ENCODE results near the gene PTPRT. TPM values are rescaled to one million over a fixed set of nuclear protein-coding genes. Genes with fewer than 3 reads are reported as not detected.

PTPRT gene
- total and polyA plus RNA-seq, 2 donors (not counting 1 experiment from before 2014, with no cell fraction given), result not detected

DNA sequence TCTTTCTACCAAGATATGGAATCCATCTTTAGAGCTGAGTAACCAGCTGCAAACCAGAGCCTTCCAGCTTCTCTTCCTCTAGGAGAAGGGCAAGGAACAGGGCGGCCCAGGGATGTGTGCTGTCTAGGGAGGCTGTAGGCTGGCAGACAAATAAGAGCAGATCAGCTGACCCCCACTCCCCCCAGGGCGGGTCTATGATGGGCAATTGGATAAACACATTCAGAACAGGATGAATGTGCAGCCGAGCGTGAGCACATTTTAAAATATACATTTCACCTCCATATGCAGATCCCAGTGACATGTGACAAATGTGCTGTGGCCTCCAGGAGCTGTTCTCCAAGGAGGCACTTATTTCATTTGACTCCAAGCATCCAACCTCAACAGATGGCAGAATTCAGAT, 580.1 kb downstream of the PTPRT start:
- TF ChIP-seq EZH2 (IDR thresholded peaks at IDR 0.05; ENCODE audit: low read length, missing control alignments), result no peak
- TF ChIP-seq, protein P1, sequence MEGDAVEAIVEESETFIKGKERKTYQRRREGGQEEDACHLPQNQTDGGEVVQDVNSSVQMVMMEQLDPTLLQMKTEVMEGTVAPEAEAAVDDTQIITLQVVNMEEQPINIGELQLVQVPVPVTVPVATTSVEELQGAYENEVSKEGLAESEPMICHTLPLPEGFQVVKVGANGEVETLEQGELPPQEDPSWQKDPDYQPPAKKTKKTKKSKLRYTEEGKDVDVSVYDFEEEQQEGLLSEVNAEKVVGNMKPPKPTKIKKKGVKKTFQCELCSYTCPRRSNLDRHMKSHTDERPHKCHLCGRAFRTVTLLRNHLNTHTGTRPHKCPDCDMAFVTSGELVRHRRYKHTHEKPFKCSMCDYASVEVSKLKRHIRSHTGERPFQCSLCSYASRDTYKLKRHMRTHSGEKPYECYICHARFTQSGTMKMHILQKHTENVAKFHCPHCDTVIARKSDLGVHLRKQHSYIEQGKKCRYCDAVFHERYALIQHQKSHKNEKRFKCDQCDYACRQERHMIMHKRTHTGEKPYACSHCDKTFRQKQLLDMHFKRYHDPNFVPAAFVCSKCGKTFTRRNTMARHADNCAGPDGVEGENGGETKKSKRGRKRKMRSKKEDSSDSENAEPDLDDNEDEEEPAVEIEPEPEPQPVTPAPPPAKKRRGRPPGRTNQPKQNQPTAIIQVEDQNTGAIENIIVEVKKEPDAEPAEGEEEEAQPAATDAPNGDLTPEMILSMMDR (conservative IDR thresholded peaks at IDR 0.05 in 1 of 2, IDR thresholded peaks at IDR 0.05 in 1 of 2; ENCODE audit: low read depth in 1 of 2, low read length in 2 of 2), result no peak
- DNase-seq (ENCODE audit: low read depth in 2 of 2), result no peak

DNA sequence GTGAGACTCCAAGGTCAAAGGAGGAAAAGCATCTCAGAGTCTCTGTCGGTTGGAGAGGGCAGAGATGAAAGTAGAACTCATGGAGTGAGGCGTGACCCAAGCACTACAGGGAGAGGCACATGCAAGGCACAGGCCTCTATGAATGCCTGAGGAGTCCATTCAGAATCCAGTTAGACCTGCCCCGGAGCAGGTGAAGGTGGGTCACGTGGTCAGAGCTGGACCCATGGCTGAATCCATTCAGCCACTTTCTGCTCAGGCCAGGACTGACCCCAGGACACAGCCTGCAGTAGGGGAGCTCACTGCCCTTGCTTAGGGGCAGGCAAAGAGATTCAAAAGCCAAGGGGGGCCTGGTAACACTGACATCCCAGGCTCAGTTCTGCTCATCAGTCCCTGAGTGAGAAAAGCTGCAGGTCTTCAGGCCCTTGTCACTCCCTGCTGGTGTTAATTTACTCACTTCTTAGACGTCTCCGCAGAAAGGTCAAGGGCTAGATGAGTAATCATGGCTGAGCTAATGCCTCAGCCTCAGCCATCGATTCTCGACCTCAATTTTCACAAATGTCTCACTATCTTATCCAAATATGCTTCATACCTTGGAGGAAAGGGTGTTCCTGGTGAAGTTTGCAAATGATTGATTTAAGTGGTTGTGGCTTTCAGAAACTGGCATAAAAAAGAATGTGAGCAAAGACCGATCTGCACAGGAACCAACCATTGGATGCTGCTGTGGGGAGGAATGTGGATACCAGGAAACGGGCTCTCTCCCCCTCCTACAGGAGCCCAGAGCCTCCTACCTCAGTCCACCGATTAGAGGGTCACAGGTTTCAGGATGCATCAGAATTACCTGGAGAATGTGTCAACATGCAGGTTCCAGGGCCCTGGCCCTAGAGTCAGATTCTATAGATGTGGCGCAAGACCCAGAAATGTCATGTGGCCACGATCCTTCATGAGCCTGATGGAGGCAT, 584.4 kb downstream of the PTPRT start:
- no peak overlapping the region for H3K27ac ChIP-seq (ENCODE audit: insufficient read depth, low read length)
- H4K20me1 ChIP-seq (ENCODE audit: control insufficient read depth, extremely low read depth, insufficient read depth, low read length), result no peaks in the 10 kb centered on the region
- TF ChIP-seq, protein P1 (conservative IDR thresholded peaks at IDR 0.05 in 1 of 2, IDR thresholded peaks at IDR 0.05 in 1 of 2; ENCODE audit: low read depth in 1 of 2, low read length in 2 of 2), result no peak
- no peak for TF ChIP-seq EZH2 (IDR thresholded peaks at IDR 0.05; ENCODE audit: low read length, missing control alignments)
- DNase-seq (ENCODE audit: low read depth in 2 of 2), result no peak
- no peaks in the 10 kb centered on the region for H3K79me2 ChIP-seq (ENCODE audit: control insufficient read depth, insufficient read depth, low read length)
- H3K4me1 ChIP-seq (ENCODE audit: control insufficient read depth, extremely low read depth, insufficient read depth, low read length), result no peaks in the 10 kb centered on the region
- H3K27me3 ChIP-seq (ENCODE audit: control insufficient read depth, insufficient read depth, low read length), result no peaks in the 10 kb centered on the region
- H3K9me3 ChIP-seq (ENCODE audit: control insufficient read depth, insufficient read depth, low read depth, low read length), result no peaks in the 10 kb centered on the region
- H3K4me3 ChIP-seq (replicated peaks in 1 of 4; ENCODE audit: control extremely low read depth in 1 of 4, insufficient read depth in 1 of 4, low read depth in 3 of 4, low read length in 4 of 4), result no peak overlapping the region
- H2AFZ ChIP-seq (ENCODE audit: low read length), result no peak overlapping the region
- H3K9ac ChIP-seq (ENCODE audit: insufficient read depth, low read length), result no peak overlapping the region
- no peaks in the 10 kb centered on the region for H3K36me3 ChIP-seq (ENCODE audit: control insufficient read depth, insufficient read depth, low read length)
- H3K4me2 ChIP-seq (ENCODE audit: extremely low read depth, insufficient read depth, low read length), result no peak overlapping the region

More for the DNA sequence above, 580.1 kb downstream of the PTPRT start:
- Histone ChIP-seq H3K27ac (ENCODE audit: insufficient read depth, low read length) (no peak overlapping the region), H4K20me1 (ENCODE audit: control insufficient read depth, extremely low read depth, insufficient read depth, low read length) (no peaks in the 10 kb centered on the region), H3K9me3 (ENCODE audit: control insufficient read depth, insufficient read depth, low read depth, low read length) (no peaks in the 10 kb centered on the region), H3K4me2 (ENCODE audit: extremely low read depth, insufficient read depth, low read length) (no peak overlapping the region), H3K27me3 (ENCODE audit: control insufficient read depth, insufficient read depth, low read length) (no peaks in the 10 kb centered on the region), H2AFZ (ENCODE audit: low read length) (no peak overlapping the region), H3K36me3 (ENCODE audit: control insufficient read depth, insufficient read depth, low read length) (no peaks in the 10 kb centered on the region), H3K4me1 (ENCODE audit: control insufficient read depth, extremely low read depth, insufficient read depth, low read length) (no peaks in the 10 kb centered on the region), H3K9ac (ENCODE audit: insufficient read depth, low read length) (no peak overlapping the region), H3K79me2 (ENCODE audit: control insufficient read depth, insufficient read depth, low read length) (no peaks in the 10 kb centered on the region), H3K4me3 (replicated peaks in 1 of 4; ENCODE audit: control extremely low read depth in 1 of 4, insufficient read depth in 1 of 4, low read depth in 3 of 4, low read length in 4 of 4) (no peak overlapping the region)

DNA sequence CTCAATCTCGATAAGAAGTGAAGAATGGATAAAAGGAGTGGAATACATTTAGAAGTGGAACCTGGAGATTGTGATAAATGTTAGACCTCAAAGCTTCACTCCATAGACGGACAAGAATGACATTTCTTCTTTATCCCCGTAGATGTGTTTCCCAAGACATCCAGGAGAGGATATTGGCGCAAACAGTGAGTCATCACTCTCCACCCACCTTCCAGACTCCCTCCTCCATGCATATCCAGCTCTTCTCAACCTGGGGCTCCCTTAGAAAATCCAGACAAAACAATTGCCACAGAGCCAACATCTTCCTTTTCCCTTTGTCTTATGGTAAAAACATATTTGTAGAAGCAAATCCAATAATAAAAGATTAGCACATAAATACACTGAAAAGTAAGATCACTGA, 586.1 kb downstream of the PTPRT start:
- no peak for DNase-seq (ENCODE audit: low read depth in 2 of 2)
- Histone ChIP-seq H2AFZ (ENCODE audit: low read length) (no peak overlapping the region), H3K9me3 (ENCODE audit: control insufficient read depth, insufficient read depth, low read depth, low read length) (no peaks in the 10 kb centered on the region), H3K27me3 (ENCODE audit: control insufficient read depth, insufficient read depth, low read length) (no peaks in the 10 kb centered on the region), H3K4me3 (replicated peaks in 1 of 4; ENCODE audit: control extremely low read depth in 1 of 4, insufficient read depth in 1 of 4, low read depth in 3 of 4, low read length in 4 of 4) (no peak overlapping the region), H3K9ac (ENCODE audit: insufficient read depth, low read length) (no peak overlapping the region), H4K20me1 (ENCODE audit: control insufficient read depth, extremely low read depth, insufficient read depth, low read length) (no peaks in the 10 kb centered on the region), H3K4me1 (ENCODE audit: control insufficient read depth, extremely low read depth, insufficient read depth, low read length) (no peaks in the 10 kb centered on the region), H3K79me2 (ENCODE audit: control insufficient read depth, insufficient read depth, low read length) (no peaks in the 10 kb centered on the region), H3K36me3 (ENCODE audit: control insufficient read depth, insufficient read depth, low read length) (no peaks in the 10 kb centered on the region), H3K27ac (ENCODE audit: insufficient read depth, low read length) (no peak overlapping the region), H3K4me2 (ENCODE audit: extremely low read depth, insufficient read depth, low read length) (no peak overlapping the region)
- TF ChIP-seq, protein P1 (conservative IDR thresholded peaks at IDR 0.05 in 1 of 2, IDR thresholded peaks at IDR 0.05 in 1 of 2; ENCODE audit: low read depth in 1 of 2, low read length in 2 of 2), result no peak
- TF ChIP-seq EZH2 (IDR thresholded peaks at IDR 0.05; ENCODE audit: low read length, missing control alignments), result no peak
